ENCODE data around the gene LIN7B.

LIN7B gene

GRCh38 chr19:49098795-49099194 lies 15.4 kb upstream of the LIN7B start (continued):
- TF ChIP-seq ZNF274 (IDR thresholded peaks at IDR 0.05; ENCODE audit: low read length) (no peak), ZNF274 (tag by site-specific recombination; IDR thresholded peaks at IDR 0.05; ENCODE audit: borderline replicate concordance) (no peak), ZNF521 (tag by site-specific recombination; IDR thresholded peaks at IDR 0.05) (no peak), ZNF707 (tag by site-specific recombination; IDR thresholded peaks at IDR 0.05) (no peak)

- Histone ChIP-seq H3K4me3 (ENCODE audit: low read depth, low read length) (no peak overlapping the region), H3K36me3 (ENCODE audit: control insufficient read depth in 2 of 2, insufficient read depth in 1 of 2, low read length in 2 of 2) (peaks cover 79 to 94% of the 10 kb centered on the region in 2 experiments), H3K4me1 (ENCODE audit: control insufficient read depth, insufficient read depth, low read length) (peaks cover 5% of the 10 kb centered on the region), H3K27ac (ENCODE audit: extremely low read depth, low read depth, low read length) (no peak overlapping the region), H3K9me3 (ENCODE audit: control insufficient read depth, insufficient read depth, low read depth, low read length) (no peaks in the 10 kb centered on the region)
- POLR2A ChIA-PET: interaction anchor here (2.6 kb wide), 1 partner anchor 13 kb away, joined by 10 read pairs; the partner anchor contains the start of gene LIN7B
- TF ChIP-seq INSM2 (tag by site-specific recombination; IDR thresholded peaks at IDR 0.05): no peak
- no peak for TF ChIP-seq ZNF692 (tag by site-specific recombination; IDR thresholded peaks at IDR 0.05)
- TF ChIP-seq ZNF830 (tag by site-specific recombination; IDR thresholded peaks at IDR 0.05; ENCODE audit: low read depth): no peak
- no peak for TF ChIP-seq ZNF623 (tag by site-specific recombination; IDR thresholded peaks at IDR 0.05)
- no peak for TF ChIP-seq ZNF560 (tag by site-specific recombination; IDR thresholded peaks at IDR 0.05; ENCODE audit: borderline replicate concordance)
- TF ChIP-seq ZNF529 (tag by site-specific recombination; IDR thresholded peaks at IDR 0.05; ENCODE audit: insufficient replicate concordance): no peak
- no peak for TF ChIP-seq ZNF132 (tag by site-specific recombination; IDR thresholded peaks at IDR 0.05; ENCODE audit: borderline replicate concordance)
- no peak for TF ChIP-seq ZBTB20 (tag by site-specific recombination; IDR thresholded peaks at IDR 0.05)
- TF ChIP-seq ZNF544 (tag by site-specific recombination; IDR thresholded peaks at IDR 0.05): no peak
- no peak for TF ChIP-seq KLF9 (tag by site-specific recombination; IDR thresholded peaks at IDR 0.05; ENCODE audit: low read depth)
- TF ChIP-seq ZNF621 (tag by site-specific recombination; IDR thresholded peaks at IDR 0.05): no peak
- TF ChIP-seq SP3 (tag by site-specific recombination; IDR thresholded peaks at IDR 0.05): no peak
- CTCF ChIA-PET: interaction anchor here (1.8 to 7.1 kb wide), 2 partner anchors 13 to 108 kb away, joined by 7 to 105 read pairs; partner anchors contain the start of gene LIN7B
Measured at GRCh38 chr19:49101160-49101559, 13.0 kb upstream of the LIN7B start.

- peaks cover 75 to 94% of the 10 kb centered on the region in 2 experiments for H3K36me3 ChIP-seq (ENCODE audit: control insufficient read depth in 2 of 2, insufficient read depth in 1 of 2, low read length in 2 of 2)
- no peak overlapping the region for H3K27ac ChIP-seq (ENCODE audit: extremely low read depth, low read depth, low read length)
- POLR2A ChIA-PET: interaction anchor here (0.6 kb wide), 1 partner anchor 126 kb away, joined by 4 read pairs; no protein-coding TSS in a partner anchor
- H3K9me3 ChIP-seq (ENCODE audit: control insufficient read depth, insufficient read depth, low read depth, low read length): no peaks in the 10 kb centered on the region
- no peak overlapping the region for H3K4me3 ChIP-seq (ENCODE audit: low read depth, low read length)
- CTCF ChIA-PET: interaction anchor here (0.5 to 1.9 kb wide), 4 partner anchors 97 to 126 kb away, joined by 3 to 5 read pairs (median 4); no protein-coding TSS in a partner anchor
- peaks cover 3% of the 10 kb centered on the region for H3K4me1 ChIP-seq (ENCODE audit: control insufficient read depth, insufficient read depth, low read length)
- no peak for TF ChIP-seq ZBTB11 (tag by site-specific recombination; conservative IDR thresholded peaks at IDR 0.05; ENCODE audit: low read depth)
- TF ChIP-seq ZNF530 (tag by site-specific recombination; IDR thresholded peaks at IDR 0.05; ENCODE audit: low read depth): no peak
- no peak for TF ChIP-seq ZBTB26 (tag by site-specific recombination; optimal IDR thresholded peaks at IDR 0.05)
- no peak for TF ChIP-seq ZFP37 (tag by site-specific recombination; IDR thresholded peaks at IDR 0.05)
- no peak for TF ChIP-seq ZNF155 (tag by site-specific recombination; IDR thresholded peaks at IDR 0.05)
- TF ChIP-seq PRDM1 (tag by site-specific recombination; IDR thresholded peaks at IDR 0.05): no peak
- TF ChIP-seq ZBTB49 (tag by site-specific recombination; IDR thresholded peaks at IDR 0.05; ENCODE audit: low read depth): no peak
Measured at GRCh38 chr19:49102303-49102702, 11.9 kb upstream of the LIN7B start.

All from HEK293 (cell line).